Measurements from ENCODE around the gene RAB8A.

GRCh38 chr19:16164222-16164890 lies 52.7 kb downstream of the RAB8A start:
- TF ChIP-seq L3MBTL2 (conservative IDR thresholded peaks at IDR 0.05) (no peak), FOXA1 (IDR thresholded peaks at IDR 0.05) (no peak), SP1 (IDR thresholded peaks at IDR 0.05) (no peak)

Data from HEK293T (cell line).